Parathyroid adenoma (tissue), 2 donors: ENCODE data around the gene ASPSCR1.

Experiments
- H2AFZ ChIP-seq: fragments of 300-600 bp; sonication (generic); one replicate; pipeline ENCODE4 v1.7.0; 2017; ENCODE audit warnings: antibody characterized with exemption, mild to moderate bottlenecking
- H3K27ac ChIP-seq: fragments of 300-600 bp; sonication (generic); one replicate; pipeline ENCODE4 v1.7.0; 2017
- H3K27me3 ChIP-seq: fragments of 300-600 bp; sonication (generic); one replicate; pipeline ENCODE4 v1.7.0; 2017; ENCODE audit warnings: low read length; ENCODE audit not compliant: control insufficient read depth, insufficient read depth
- H3K36me3 ChIP-seq: fragments of 300-600 bp; sonication (generic); one replicate; pipeline ENCODE4 v1.7.0; 2017; ENCODE audit warnings: low read length; ENCODE audit not compliant: control insufficient read depth, insufficient read depth
- H3K4me1 ChIP-seq: fragments of 300-600 bp; sonication (generic); one replicate; pipeline ENCODE4 v1.7.0; 2017; ENCODE audit warnings: control low read depth
- H3K4me2 ChIP-seq: fragments of 300-600 bp; sonication (generic); one replicate; pipeline ENCODE4 v1.7.0; 2017; ENCODE audit warnings: low read length
- H3K4me3 ChIP-seq: fragments of 300-600 bp; sonication (generic); one replicate; pipeline ENCODE4 v1.7.0; 2017; ENCODE audit warnings: low read depth, low read length
- H3K79me2 ChIP-seq: fragments of 300-600 bp; sonication (generic); one replicate; pipeline ENCODE4 v1.7.0; 2017; ENCODE audit warnings: control low read depth
- H3K9ac ChIP-seq: fragments of 300-600 bp; sonication (generic); one replicate; pipeline ENCODE4 v1.7.0; 2017; ENCODE audit warnings: mild to moderate bottlenecking
- H3K9me3 ChIP-seq: fragments of 300-600 bp; sonication (generic); one replicate; pipeline ENCODE4 v1.7.0; 2017; ENCODE audit warnings: low read length; ENCODE audit not compliant: control insufficient read depth
- TF ChIP-seq, protein P1 (sequence below): fragments of 300-600 bp; sonication (generic); IDR thresholded peaks from one replicate; pipeline ENCODE4 v1.7.0; 2017; ENCODE audit warnings: antibody characterized with exemption, mild to moderate bottlenecking
- donor health status: primary hyperparathyroidism.

ASPSCR1 gene

GRCh38 chr17:82065638-82066303 is 88.3 kb downstream of the ASPSCR1 start, which contains the start of gene DUS1L:
DUS1L (minus strand) TSS chr17:82065804; CDS start chr17:82065059, 745 bp downstream.
- Histone ChIP-seq H3K4me1 (peaks cover 13% of the 10 kb centered on the region), H3K9ac (peak within 1 kb of the TSS; percentile 83), H3K36me3 (no peaks in the 10 kb centered on the region), H3K27me3 (no peaks in the 10 kb centered on the region), H3K9me3 (no peaks in the 10 kb centered on the region), H3K27ac (peak within 1 kb of the TSS; percentile 64), H2AFZ (peak within 1 kb of the TSS; percentile 96), H3K4me2 (peak within 1 kb of the TSS; percentile 96), H3K4me3 (peak within 1 kb of the TSS; percentile 70), H3K79me2 (no peaks in the 10 kb centered on the region)
- TF ChIP-seq, protein P1, sequence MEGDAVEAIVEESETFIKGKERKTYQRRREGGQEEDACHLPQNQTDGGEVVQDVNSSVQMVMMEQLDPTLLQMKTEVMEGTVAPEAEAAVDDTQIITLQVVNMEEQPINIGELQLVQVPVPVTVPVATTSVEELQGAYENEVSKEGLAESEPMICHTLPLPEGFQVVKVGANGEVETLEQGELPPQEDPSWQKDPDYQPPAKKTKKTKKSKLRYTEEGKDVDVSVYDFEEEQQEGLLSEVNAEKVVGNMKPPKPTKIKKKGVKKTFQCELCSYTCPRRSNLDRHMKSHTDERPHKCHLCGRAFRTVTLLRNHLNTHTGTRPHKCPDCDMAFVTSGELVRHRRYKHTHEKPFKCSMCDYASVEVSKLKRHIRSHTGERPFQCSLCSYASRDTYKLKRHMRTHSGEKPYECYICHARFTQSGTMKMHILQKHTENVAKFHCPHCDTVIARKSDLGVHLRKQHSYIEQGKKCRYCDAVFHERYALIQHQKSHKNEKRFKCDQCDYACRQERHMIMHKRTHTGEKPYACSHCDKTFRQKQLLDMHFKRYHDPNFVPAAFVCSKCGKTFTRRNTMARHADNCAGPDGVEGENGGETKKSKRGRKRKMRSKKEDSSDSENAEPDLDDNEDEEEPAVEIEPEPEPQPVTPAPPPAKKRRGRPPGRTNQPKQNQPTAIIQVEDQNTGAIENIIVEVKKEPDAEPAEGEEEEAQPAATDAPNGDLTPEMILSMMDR = no peak
